Activated CD4-positive, CD25-positive, alpha-beta regulatory T cell (primary cell): ENCODE measurements around the gene POTED.
"Not testable (repeated sequence)": the region's sequence is repeated elsewhere in the genome, so short reads cannot be mapped to it uniquely, and the experiment has no call there.

Experiments used
- DNase-seq, 4 experiments: peaks; one replicate each; lab custom pipeline; 2025; lab: John Stamatoyannopoulos, UW

The POTED gene

DNA sequence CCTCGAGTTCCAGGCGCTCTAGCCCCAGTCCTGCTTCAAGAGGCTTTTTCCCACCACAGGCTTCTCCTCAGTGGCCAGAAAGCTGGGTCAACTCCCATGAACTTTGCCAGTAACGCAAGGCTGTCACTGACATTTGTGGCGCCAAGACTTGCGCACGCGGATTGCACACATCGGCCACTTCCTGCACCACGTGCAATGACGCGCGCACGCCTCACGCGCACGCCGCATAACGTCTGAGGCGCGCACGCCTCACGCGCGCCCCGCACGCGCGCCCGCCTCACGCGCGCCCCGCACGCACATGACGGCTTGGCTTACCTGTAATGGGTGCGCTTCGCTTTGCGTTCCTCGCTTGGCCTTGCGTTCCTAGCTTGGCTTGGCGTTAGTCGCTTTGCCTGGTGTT is at the start of gene POTED:
Gene POTED, plus strand, starts transcription at position 301 of the 400 bp plus-strand sequence. CDS start 452 bp downstream, outside the sequence.
- DNase-seq, result not testable (repeated sequence)

DNA sequence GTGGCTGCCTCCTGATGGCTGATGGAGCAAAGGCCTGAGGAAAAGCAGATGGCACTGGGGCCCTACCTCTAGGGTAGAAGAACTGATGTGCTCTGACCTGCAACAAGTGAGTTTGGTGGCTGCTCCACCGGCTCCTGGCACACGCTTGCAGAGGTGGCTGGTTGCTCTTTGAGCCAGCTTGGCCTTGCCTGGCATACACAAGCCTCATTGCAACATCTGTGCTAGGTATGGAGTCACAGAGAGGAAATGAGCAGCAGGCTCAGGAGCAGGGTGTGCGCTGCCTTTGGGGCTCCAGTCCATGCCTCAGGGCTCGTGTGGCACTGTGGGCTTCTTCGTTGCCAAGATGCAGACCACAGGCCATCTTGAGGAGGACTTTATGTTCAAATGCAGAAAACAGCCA is 40.5 kb downstream of the POTED start:
- not testable (repeated sequence) for DNase-seq

DNA sequence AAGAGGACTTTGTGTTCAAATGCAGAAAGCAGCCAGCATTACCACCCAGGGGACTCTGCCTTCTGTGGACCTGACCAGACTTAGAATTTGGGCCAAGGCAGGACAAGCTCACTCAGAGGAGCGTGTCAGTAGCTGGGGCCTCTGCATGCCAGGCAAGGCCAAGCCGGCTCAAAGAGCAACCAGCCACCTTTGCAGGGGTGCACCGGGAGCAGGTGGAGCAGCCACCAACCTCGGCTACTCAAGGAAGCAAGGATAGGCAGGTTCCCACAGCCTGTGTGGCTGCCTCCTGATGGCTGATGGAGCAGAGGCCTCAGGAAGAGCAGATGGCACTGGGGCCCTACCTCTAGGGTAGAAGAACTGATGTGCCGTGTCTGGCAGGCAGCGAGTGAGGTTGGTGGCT is 42.2 kb downstream of the POTED start:
- not testable (repeated sequence) for DNase-seq
